Dedifferentiated amniotic fluid mesenchymal stem cell (primary cell): ENCODE results near the gene LARP4.
"Not testable (repeated sequence)": the region's sequence is repeated elsewhere in the genome, so short reads cannot be mapped to it uniquely, and the experiment has no call there.

Experiments used
- DNase-seq: peaks from one replicate; pipeline ENCODE4 v3.0.0-alpha.2; 2016; ENCODE audit errors: extremely low spot score

LARP4 gene

GRCh38 chr12:50401500-50402081 is 906 bp downstream of the LARP4 start:
- peak; percentile 65 for DNase-seq

- DNase-seq = no peak
Measured at GRCh38 chr12:50402264-50403000, 1.7 kb downstream of the LARP4 start.

GRCh38 chr12:50403001-50403440 is 2.3 kb downstream of the LARP4 start:
- no peak for DNase-seq

- no peak for DNase-seq
Measured at GRCh38 chr12:50404307-50404706, 3.6 kb downstream of the LARP4 start.

GRCh38 chr12:50411051-50411660 is 10.5 kb downstream of the LARP4 start:
- DNase-seq = no peak

GRCh38 chr12:50415899-50416479 is 15.3 kb downstream of the LARP4 start:
- DNase-seq = no peak

GRCh38 chr12:50419112-50419909 is 18.6 kb downstream of the LARP4 start:
- DNase-seq = no peak

GRCh38 chr12:50422855-50423254 is 22.2 kb downstream of the LARP4 start:
- not testable (repeated sequence) for DNase-seq

- DNase-seq = not testable (repeated sequence)
Measured at GRCh38 chr12:50423342-50423741, 22.7 kb downstream of the LARP4 start.

- no peak for DNase-seq
Measured at GRCh38 chr12:50425589-50426258, 25.0 kb downstream of the LARP4 start.

GRCh38 chr12:50431656-50432055 is 31.0 kb downstream of the LARP4 start:
- DNase-seq = not testable (repeated sequence)

- no peak for DNase-seq
Measured at GRCh38 chr12:50440288-50440687, 39.6 kb downstream of the LARP4 start.

- DNase-seq = no peak
Measured at GRCh38 chr12:50441763-50442162, 41.1 kb downstream of the LARP4 start.

- DNase-seq = no peak
Measured at GRCh38 chr12:50442178-50442908, 41.7 kb downstream of the LARP4 start.

GRCh38 chr12:50449671-50450070 is 49.0 kb downstream of the LARP4 start:
- DNase-seq = not testable (repeated sequence)

- no peak for DNase-seq
Measured at GRCh38 chr12:50452795-50453194, 52.1 kb downstream of the LARP4 start.

GRCh38 chr12:50453872-50454271 is 53.2 kb downstream of the LARP4 start:
- DNase-seq = no peak

GRCh38 chr12:50458606-50459005 is 57.9 kb downstream of the LARP4 start:
- DNase-seq = no peak

GRCh38 chr12:50467439-50467838 is 66.8 kb downstream of the LARP4 start:
- DNase-seq = no peak

GRCh38 chr12:50477241-50477832 is 76.7 kb downstream of the LARP4 start:
- no peak for DNase-seq
